Endothelial cell of umbilical vein (primary cell): Measurements from ENCODE around the gene SMAD3. TPM values are rescaled to one million over a fixed set of nuclear protein-coding genes. Genes with fewer than 3 reads are reported as not detected.
A peak's percentile ranks its signal among the peaks of the same experiment; 100 is the strongest.

Experiments
- BruUV-seq: library from RNA; stranded (reverse); fragments of 400-500 nt; replicated peaks from 2 replicates; lab custom pipeline; 2021; lab: Mats Ljungman, UMichigan
- CTCF ChIA-PET: fragments of 300-600, 350-600 bp; sonication (Branson Sonifier 250); formaldehyde crosslinking; loops from one replicate; lab custom pipeline; 2021; ENCODE audit warnings: antibody characterized with exemption, inconsistent platforms; lab: Charles Lee
- POLR2A ChIA-PET: fragments of 300-600, 350-600 bp; sonication (Branson Sonifier 250); formaldehyde crosslinking; loops from one replicate; lab custom pipeline; 2021; ENCODE audit warnings: antibody characterized with exemption, inconsistent platforms; lab: Charles Lee
- DNase-seq: peaks from one replicate; pipeline ENCODE4 v3.0.0-alpha.2; 2011; ENCODE audit warnings: low read depth, low spot score
- FAIRE-seq: peaks from 2 replicates; lab custom pipeline; 2011; peaks lifted over from hg19 to GRCh38; lab: Jason Lieb, UNC
- H2AFZ ChIP-seq: 2 replicates; pipeline ENCODE4 v1.6.0; 2012; ENCODE audit warnings: low read depth, low read length, control low read depth, inconsistent platforms
- H3K27ac ChIP-seq: 2 replicates; pipeline ENCODE4 v1.5.1; 2011; ENCODE audit warnings: low read depth, mild to moderate bottlenecking, control low read depth, low read length, moderate library complexity; ENCODE audit not compliant: insufficient read depth
- H3K27me3 ChIP-seq, 2 experiments: 2 replicates each; pipeline versions ENCODE4 v1.6.0 to v1.6.1; 2011; ENCODE audit warnings: low read length in 2 of 2, mixed read lengths in 1 of 2; ENCODE audit not compliant: control insufficient read depth in 2 of 2, insufficient read depth in 2 of 2
- H3K36me3 ChIP-seq, 2 experiments: 2 replicates in 1 of 2; 3 replicates in 1 of 2; pipeline ENCODE4 v1.5.1; 2011; ENCODE audit warnings: low read length in 2 of 2, mild to moderate bottlenecking in 1 of 2, moderate library complexity in 1 of 2; ENCODE audit not compliant: control insufficient read depth in 2 of 2, insufficient read depth in 2 of 2; ENCODE audit errors: extremely low read depth in 1 of 2
- H3K4me1 ChIP-seq: 3 replicates; pipeline ENCODE4 v1.5.1; 2011; ENCODE audit warnings: mild to moderate bottlenecking, low read length; ENCODE audit not compliant: control insufficient read depth, insufficient read depth; ENCODE audit errors: extremely low read depth
- H3K4me2 ChIP-seq: 2 replicates; pipeline ENCODE4 v1.6.1; 2011; ENCODE audit warnings: low read length, control low read depth, mixed read lengths; ENCODE audit not compliant: insufficient read depth
- H3K4me3 ChIP-seq, 3 experiments: fragments of 200-600 bp in 1 of 3; sonication (generic), shearing (Covaris generic) in 1 of 3; replicated peaks in 1 of 3; 2 replicates each; pipeline ENCODE4 v1.5.1; 2011 to 2016; ENCODE audit warnings: control low read depth in 3 of 3, low read length in 3 of 3, mild to moderate bottlenecking in 2 of 3, inconsistent platforms in 1 of 3, low read depth in 1 of 3, moderate library complexity in 1 of 3; ENCODE audit not compliant: insufficient read depth in 1 of 3
- H3K79me2 ChIP-seq: 2 replicates; pipeline ENCODE4 v1.6.0; 2012; ENCODE audit warnings: low read length, inconsistent platforms; ENCODE audit not compliant: control insufficient read depth, insufficient read depth
- H3K9ac ChIP-seq: replicated peaks from 2 replicates; pipeline ENCODE3; 2011; ENCODE audit warnings: low read length, control low read depth; ENCODE audit not compliant: insufficient read depth; ENCODE audit errors: extremely low read depth
- H3K9me1 ChIP-seq: replicated peaks from 3 replicates; pipeline ENCODE4 v1.6.0; 2011; ENCODE audit warnings: mild to moderate bottlenecking, low read length; ENCODE audit not compliant: control insufficient read depth, insufficient read depth; ENCODE audit errors: extremely low read depth
- H3K9me3 ChIP-seq: replicated peaks from 2 replicates; pipeline ENCODE4 v1.5.1; 2012; ENCODE audit warnings: low read length, inconsistent platforms; ENCODE audit not compliant: control insufficient read depth, insufficient read depth
- H4K20me1 ChIP-seq: replicated peaks from 2 replicates; pipeline ENCODE3; 2011; ENCODE audit warnings: mild to moderate bottlenecking, low read length; ENCODE audit not compliant: control insufficient read depth, insufficient read depth; ENCODE audit errors: extremely low read depth
- EZH2 ChIP-seq: IDR thresholded peaks from 2 replicates; pipeline ENCODE4 v1.6.1; 2012; ENCODE audit warnings: borderline replicate concordance, low read depth, mild to moderate bottlenecking, moderate library complexity, low read length, inconsistent platforms; ENCODE audit not compliant: severe bottlenecking
- FOS ChIP-seq: IDR thresholded peaks from 2 replicates; pipeline ENCODE4 v1.6.1; 2011; ENCODE audit warnings: mild to moderate bottlenecking, low read length, moderate library complexity, borderline replicate concordance; ENCODE audit not compliant: insufficient read depth
- GATA2 ChIP-seq: IDR thresholded peaks from 2 replicates; pipeline ENCODE4 v1.7.0; 2011; ENCODE audit warnings: low read depth, mild to moderate bottlenecking, moderate library complexity, mixed read lengths, low read length; ENCODE audit not compliant: insufficient read length, insufficient read depth
- JUN ChIP-seq: IDR thresholded peaks from 2 replicates; pipeline ENCODE4 v1.6.1; 2011; ENCODE audit warnings: borderline replicate concordance, low read depth; ENCODE audit not compliant: insufficient read length, insufficient read depth
- MYC ChIP-seq: IDR thresholded peaks from one replicate; pipeline ENCODE4 v1.6.1; 2011; ENCODE audit warnings: mild to moderate bottlenecking, low read depth, low read length
- POLR2A ChIP-seq: IDR thresholded peaks from 2 replicates; pipeline ENCODE4 v1.6.1; 2012; ENCODE audit warnings: low read depth, mild to moderate bottlenecking, control low read depth, low read length
- POLR2AphosphoS5 ChIP-seq: IDR thresholded peaks from 2 replicates; pipeline ENCODE4 v1.6.1; 2012; ENCODE audit warnings: low read depth, mild to moderate bottlenecking, control low read depth, low read length, moderate library complexity; ENCODE audit not compliant: insufficient read depth
- dilution Hi-C: fragments of 300-500 bp; cut with MboI; formaldehyde crosslinking; loops from one replicate; pipeline ENCODE4 v1.15.0; 2019; ENCODE audit warnings: low sequenced_read_pairs; ENCODE audit not compliant: extremely low pct_ligation_motif_present
- intact Hi-C: fragments of 100-400 bp; cut with micrococcal nuclease; formaldehyde crosslinking; loops from one replicate; pipeline ENCODE4 v1.10.0; 2022
- polyA plus RNA-seq, 4 experiments: library from polyadenylated mRNA; depleted of rRNA in 3 of 4; stranded (reverse) in 3 of 4; unstranded in 1 of 4; fragments of >200 nt; gene quantifications; 2 replicates each; pipeline versions ENCODE4 v1.2.1 to v1.2.3, GENCODE V29; 2011 to 2012; ENCODE audit warnings: missing spikeins in 1 of 4
- total RNA-seq: library from RNA; stranded (reverse); gene quantifications from 2 replicates; pipeline ENCODE4 v1.2.3, GENCODE V29; 2021
- TF ChIP-seq, protein P1 (sequence below), 2 donors: IDR thresholded peaks; 1 replicate in 1 of 2; 2 replicates in 1 of 2; pipeline ENCODE4 v1.5.1; 2011; ENCODE audit warnings: low read length in 2 of 2, mild to moderate bottlenecking in 2 of 2, moderate library complexity in 2 of 2, control low read depth in 1 of 2, inconsistent platforms in 1 of 2, low read depth in 1 of 2; ENCODE audit not compliant: insufficient read depth in 1 of 2; ENCODE audit errors: extremely low read depth in 1 of 2
- TF ChIP-seq, protein P2 (sequence below): IDR thresholded peaks from 2 replicates; pipeline ENCODE4 v1.6.1; 2011; ENCODE audit not compliant: insufficient read depth, insufficient read length

Gene SMAD3
- total and polyA plus RNA-seq, 2 donors (not counting 3 experiments of a cell fraction or from before 2014, with no cell fraction given), result 56.4 to 88.2 TPM

DNA sequence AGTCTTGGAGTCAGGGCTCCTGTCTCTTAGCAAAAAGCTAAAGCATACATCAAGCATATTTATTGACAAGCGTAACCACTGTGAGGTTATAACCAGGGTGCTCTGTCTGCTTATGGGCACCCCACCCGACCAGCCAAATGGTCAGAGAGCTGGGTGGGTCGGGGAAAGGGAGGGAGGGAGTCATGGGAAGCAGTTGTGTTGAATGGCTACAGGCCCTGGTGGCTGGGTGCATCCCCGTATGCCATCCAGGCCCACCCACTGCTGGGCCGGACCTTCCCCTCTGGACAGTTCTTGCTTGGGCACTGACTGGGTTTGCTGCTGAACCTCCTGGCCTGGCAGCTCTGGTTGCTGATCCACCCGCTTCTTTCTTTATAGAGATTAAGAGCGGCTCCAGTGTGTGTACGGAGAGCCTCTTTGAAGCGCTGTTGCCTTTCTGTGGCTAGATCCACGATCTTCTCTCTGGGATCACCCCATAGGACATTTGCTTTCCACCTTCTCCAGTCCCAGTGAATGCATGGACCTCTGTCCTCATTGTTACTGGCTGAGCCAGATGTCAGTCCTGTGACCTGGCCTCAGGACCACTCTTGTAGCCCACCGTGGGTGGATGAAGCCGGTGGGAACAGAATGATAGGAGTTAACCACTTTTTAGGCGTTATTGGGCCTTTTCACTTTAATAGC lies 59.6 kb downstream of the SMAD3 start:
- dilution Hi-C loops (no loop called here), intact Hi-C loops (loop anchor here (1.0 kb wide), 1 partner anchor 9 kb away; no protein-coding TSS in a partner anchor)
- FAIRE-seq (no peak), DNase-seq (no peak)
- TF ChIP-seq EZH2, result no peak
- TF ChIP-seq JUN, result no peak
- TF ChIP-seq, protein P1, sequence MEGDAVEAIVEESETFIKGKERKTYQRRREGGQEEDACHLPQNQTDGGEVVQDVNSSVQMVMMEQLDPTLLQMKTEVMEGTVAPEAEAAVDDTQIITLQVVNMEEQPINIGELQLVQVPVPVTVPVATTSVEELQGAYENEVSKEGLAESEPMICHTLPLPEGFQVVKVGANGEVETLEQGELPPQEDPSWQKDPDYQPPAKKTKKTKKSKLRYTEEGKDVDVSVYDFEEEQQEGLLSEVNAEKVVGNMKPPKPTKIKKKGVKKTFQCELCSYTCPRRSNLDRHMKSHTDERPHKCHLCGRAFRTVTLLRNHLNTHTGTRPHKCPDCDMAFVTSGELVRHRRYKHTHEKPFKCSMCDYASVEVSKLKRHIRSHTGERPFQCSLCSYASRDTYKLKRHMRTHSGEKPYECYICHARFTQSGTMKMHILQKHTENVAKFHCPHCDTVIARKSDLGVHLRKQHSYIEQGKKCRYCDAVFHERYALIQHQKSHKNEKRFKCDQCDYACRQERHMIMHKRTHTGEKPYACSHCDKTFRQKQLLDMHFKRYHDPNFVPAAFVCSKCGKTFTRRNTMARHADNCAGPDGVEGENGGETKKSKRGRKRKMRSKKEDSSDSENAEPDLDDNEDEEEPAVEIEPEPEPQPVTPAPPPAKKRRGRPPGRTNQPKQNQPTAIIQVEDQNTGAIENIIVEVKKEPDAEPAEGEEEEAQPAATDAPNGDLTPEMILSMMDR (IDR thresholded peaks at IDR 0.05; ENCODE audit: extremely low read depth in 1 of 2, insufficient read depth in 1 of 2, low read depth in 1 of 2, low read length in 2 of 2), result no peak
- TF ChIP-seq MYC, result no peak
- TF ChIP-seq, protein P2, sequence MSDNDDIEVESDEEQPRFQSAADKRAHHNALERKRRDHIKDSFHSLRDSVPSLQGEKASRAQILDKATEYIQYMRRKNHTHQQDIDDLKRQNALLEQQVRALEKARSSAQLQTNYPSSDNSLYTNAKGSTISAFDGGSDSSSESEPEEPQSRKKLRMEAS, result no peak
- no peak for TF ChIP-seq POLR2A
- no peak for TF ChIP-seq FOS
- TF ChIP-seq POLR2AphosphoS5, result no peak
- TF ChIP-seq GATA2, result no peak
- ChIA-PET POLR2A (interaction anchor here (0.9 to 1.5 kb wide), 2 partner anchors 9 to 13 kb away, joined by 3 to 5 read pairs; no protein-coding TSS in a partner anchor), CTCF (interaction anchor here (0.6 to 1.9 kb wide), 11 partner anchors 9 to 179 kb away, joined by 3 to 8 read pairs (median 4); no protein-coding TSS in a partner anchor)
- H3K9ac ChIP-seq, result peak overlapping the region; percentile 30
- no peak overlapping the region for H2AFZ ChIP-seq
- no peaks in the 10 kb centered on the region for H3K9me1 ChIP-seq
- H3K4me2 ChIP-seq, result no peak overlapping the region
- no peaks in the 10 kb centered on the region for H3K27me3 ChIP-seq
- no TSS peak for BruUV-seq
- H3K4me1 ChIP-seq, result peaks cover 66% of the 10 kb centered on the region
- no peak overlapping the region for H3K4me3 ChIP-seq
- H3K79me2 ChIP-seq, result peaks cover 93% of the 10 kb centered on the region
- peak overlapping the region; percentile 80 for H3K27ac ChIP-seq
- no peaks in the 10 kb centered on the region for H3K36me3 ChIP-seq
- H3K9me3 ChIP-seq, result no peaks in the 10 kb centered on the region
- H4K20me1 ChIP-seq, result no peaks in the 10 kb centered on the region
